Neural progenitor cell (in vitro differentiated cells): Measurements from ENCODE around the gene ARMH1.

Source experiments
- EZH2 ChIP-seq: fragments of 200-600 bp; sonication (generic); IDR thresholded peaks from 2 replicates; pipeline ENCODE4 v1.6.1; 2017; ENCODE audit warnings: antibody characterized with exemption, mild to moderate bottlenecking, moderate library complexity
- EZH2phosphoT487 ChIP-seq: fragments of 200-600 bp; sonication (generic); IDR thresholded peaks from 2 replicates; pipeline ENCODE4 v1.6.1; 2017; ENCODE audit warnings: antibody characterized with exemption
- TF ChIP-seq, protein P1 (sequence below): fragments of 200-600 bp; sonication (generic); IDR thresholded peaks from 2 replicates; pipeline ENCODE4 v1.5.1; 2017; ENCODE audit warnings: antibody characterized with exemption, mild to moderate bottlenecking

- TF ChIP-seq, protein P1, sequence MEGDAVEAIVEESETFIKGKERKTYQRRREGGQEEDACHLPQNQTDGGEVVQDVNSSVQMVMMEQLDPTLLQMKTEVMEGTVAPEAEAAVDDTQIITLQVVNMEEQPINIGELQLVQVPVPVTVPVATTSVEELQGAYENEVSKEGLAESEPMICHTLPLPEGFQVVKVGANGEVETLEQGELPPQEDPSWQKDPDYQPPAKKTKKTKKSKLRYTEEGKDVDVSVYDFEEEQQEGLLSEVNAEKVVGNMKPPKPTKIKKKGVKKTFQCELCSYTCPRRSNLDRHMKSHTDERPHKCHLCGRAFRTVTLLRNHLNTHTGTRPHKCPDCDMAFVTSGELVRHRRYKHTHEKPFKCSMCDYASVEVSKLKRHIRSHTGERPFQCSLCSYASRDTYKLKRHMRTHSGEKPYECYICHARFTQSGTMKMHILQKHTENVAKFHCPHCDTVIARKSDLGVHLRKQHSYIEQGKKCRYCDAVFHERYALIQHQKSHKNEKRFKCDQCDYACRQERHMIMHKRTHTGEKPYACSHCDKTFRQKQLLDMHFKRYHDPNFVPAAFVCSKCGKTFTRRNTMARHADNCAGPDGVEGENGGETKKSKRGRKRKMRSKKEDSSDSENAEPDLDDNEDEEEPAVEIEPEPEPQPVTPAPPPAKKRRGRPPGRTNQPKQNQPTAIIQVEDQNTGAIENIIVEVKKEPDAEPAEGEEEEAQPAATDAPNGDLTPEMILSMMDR, result no peak
- TF ChIP-seq EZH2 (no peak), EZH2phosphoT487 (no peak)
These were observed 11.4 kb downstream of the ARMH1 start for GRCh38 chr1:44685881-44686280.
